GM20000 (cell line): ENCODE measurements around the gene PKD1.
A peak's percentile ranks its signal among the peaks of the same experiment; 100 is the strongest.

Experiments used
- DNase-seq: peaks from one replicate; pipeline ENCODE4 v3.0.0; 2012; ENCODE audit warnings: low spot score
- CTCF ChIP-seq: IDR thresholded peaks from 2 replicates; pipeline ENCODE4 v1.5.1; 2012; ENCODE audit warnings: mild to moderate bottlenecking, control low read depth; ENCODE audit errors: extremely low read depth, missing control alignments

PKD1 gene

GRCh38 chr16:2155091-2155950 is 19.6 kb upstream of the PKD1 start, which contains the start of gene TRAF7:
TRAF7 (plus strand) TSS chr16:2155782; CDS start chr16:2163921, 8,139 bp downstream.
- no peak for TF ChIP-seq CTCF
- peak; percentile 99 for DNase-seq

- TF ChIP-seq CTCF, result no peak
- DNase-seq, result no peak
Measured at GRCh38 chr16:2154533-2155090, 18.9 kb upstream of the PKD1 start.

DNA sequence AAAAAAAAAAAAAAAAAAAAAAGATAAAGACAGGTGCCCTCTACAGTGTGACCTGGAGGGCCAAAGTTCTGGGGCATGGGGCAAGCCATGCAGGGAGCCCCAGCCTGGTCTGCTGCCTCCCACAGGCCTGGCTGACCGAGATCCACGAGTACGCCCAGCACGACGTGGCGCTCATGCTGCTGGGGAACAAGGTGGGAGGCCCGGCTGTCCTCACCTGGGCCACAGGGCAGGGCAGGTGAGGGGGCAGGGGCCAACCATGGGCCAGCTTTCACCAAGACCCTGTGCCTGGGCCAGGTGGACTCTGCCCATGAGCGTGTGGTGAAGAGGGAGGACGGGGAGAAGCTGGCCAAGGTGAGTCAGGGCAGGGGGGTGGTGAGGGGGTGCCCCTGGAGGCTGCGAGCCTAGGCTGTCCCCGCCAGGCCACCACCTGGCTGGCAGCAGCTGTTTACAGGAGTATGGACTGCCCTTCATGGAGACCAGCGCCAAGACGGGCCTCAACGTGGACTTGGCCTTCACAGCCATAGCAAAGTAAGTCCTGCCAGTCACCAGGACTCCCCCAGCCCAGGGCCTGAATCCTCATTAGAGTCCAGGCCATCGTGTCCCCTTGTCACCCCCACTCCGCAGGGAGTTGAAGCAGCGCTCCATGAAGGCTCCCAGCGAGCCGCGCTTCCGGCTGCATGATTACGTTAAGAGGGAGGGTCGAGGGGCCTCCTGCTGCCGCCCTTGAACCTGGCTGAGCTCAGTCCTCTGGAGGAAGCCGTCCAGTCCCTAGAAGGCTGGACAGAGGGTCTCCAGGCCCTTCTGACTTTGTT is 17.2 kb upstream of the PKD1 start:
- DNase-seq, result no peak

GRCh38 chr16:2151188-2152091 is 15.7 kb upstream of the PKD1 start:
- no peak for DNase-seq

More for the DNA sequence above, 17.2 kb upstream of the PKD1 start:
- peak; percentile 15 for TF ChIP-seq CTCF

GRCh38 chr16:2150418-2151187 is 14.9 kb upstream of the PKD1 start:
- TF ChIP-seq CTCF, result no peak
- DNase-seq, result no peak

More at GRCh38 chr16:2151188-2152091, 15.7 kb upstream of the PKD1 start:
- no peak for TF ChIP-seq CTCF
